ENCODE measurements around the gene URM1. TPM values are rescaled to one million over a fixed set of nuclear protein-coding genes. Genes with fewer than 3 reads are reported as not detected.

URM1 gene
- total RNA-seq, 2 donors from 2014 or later = 25.3 to 71.8 TPM

- no peaks in the 10 kb centered on the region for H3K9me3 ChIP-seq
- H3K36me3 ChIP-seq = peaks cover 9% of the 10 kb centered on the region
- no peak overlapping the region for H3K27ac ChIP-seq
- peaks cover 0 to 8% of the 10 kb centered on the region in 2 donors for H3K4me1 ChIP-seq (ENCODE audit: control insufficient read depth in 1 of 2, low read depth in 2 of 2)
- no peak for DNase-seq (ENCODE audit: low spot score)
- no peak for TF ChIP-seq CTCF (IDR thresholded peaks at IDR 0.05)
- ATAC-seq (ENCODE audit: insufficient number of reproducible peaks, low FRiP score, low read depth) = no peak
- H3K27me3 ChIP-seq (replicated peaks; ENCODE audit: insufficient read depth) = no peaks in the 10 kb centered on the region
- H3K4me3 ChIP-seq = no peak overlapping the region
Observed at GRCh38 chr9:128435611-128436010, 64.4 kb downstream of the URM1 start.

- Histone ChIP-seq H3K9me3 (no peaks in the 10 kb centered on the region), H3K36me3 (no peaks in the 10 kb centered on the region), H3K4me1 (ENCODE audit: control insufficient read depth in 1 of 2, low read depth in 2 of 2) (peaks cover 0 to 8% of the 10 kb centered on the region in 2 donors), H3K27ac (no peak overlapping the region), H3K4me3 (no peak overlapping the region), H3K27me3 (replicated peaks; ENCODE audit: insufficient read depth) (no peaks in the 10 kb centered on the region)
- DNase-seq (ENCODE audit: low spot score) (peak; percentile 30), ATAC-seq (ENCODE audit: insufficient number of reproducible peaks, low FRiP score, low read depth) (peak; percentile 59)
- TF ChIP-seq CTCF (IDR thresholded peaks at IDR 0.05) = peak; percentile 97
Observed at GRCh38 chr9:128438343-128439109, 67.4 kb downstream of the URM1 start.

- Histone ChIP-seq H3K4me3 (no peak overlapping the region), H3K36me3 (no peaks in the 10 kb centered on the region), H3K27ac (no peak overlapping the region), H3K9me3 (no peaks in the 10 kb centered on the region), H3K4me1 (ENCODE audit: control insufficient read depth in 1 of 2, low read depth in 2 of 2) (peaks cover 0 to 8% of the 10 kb centered on the region in 2 donors), H3K27me3 (replicated peaks; ENCODE audit: insufficient read depth) (no peaks in the 10 kb centered on the region)
- ATAC-seq (ENCODE audit: insufficient number of reproducible peaks, low FRiP score, low read depth) (no peak), DNase-seq (ENCODE audit: low spot score) (no peak)
- TF ChIP-seq CTCF (IDR thresholded peaks at IDR 0.05) = no peak
Observed at GRCh38 chr9:128439273-128439672, 68.1 kb downstream of the URM1 start.

Other genes starting within 250 kb of the URM1 start
- 10 to 100 TPM; 57.9 to 66.0 TPM for gene PTGES2, start 243.6 kb upstream of the URM1 start, total RNA-seq
- not detected for gene LCN2, start 221.9 kb upstream of the URM1 start, total RNA-seq
- gene BBLN, start 211.1 kb upstream of the URM1 start, total RNA-seq = 100 to 1,000 TPM; 208 to 329 TPM
- 10 to 100 TPM; 68.0 to 86.0 TPM for gene CIZ1, start 179.8 kb upstream of the URM1 start, total RNA-seq
- gene DNM1, start 168.0 kb upstream of the URM1 start, total RNA-seq = 1 to 10 TPM; 7.2 to 9.7 TPM
- gene GOLGA2, start 95.4 kb upstream of the URM1 start, total RNA-seq = 100 to 1,000 TPM; 115 to 141 TPM
- 10 to 100 TPM; 12.0 to 26.8 TPM for gene SWI5, start 95.1 kb upstream of the URM1 start, total RNA-seq
- 1 to 10 TPM; 7.4 to 8.4 TPM for gene TRUB2, start 48.9 kb upstream of the URM1 start, total RNA-seq
- 10 to 100 TPM; 28.7 to 40.1 TPM for gene COQ4, start 48.5 kb upstream of the URM1 start, total RNA-seq
- 10 to 100 TPM; 20.9 to 36.8 TPM for gene SLC27A4, start 30.8 kb upstream of the URM1 start, total RNA-seq
- 100 to 1,000 TPM in 1 of 2 donors, 10 to 100 TPM in 1; 51.8 to 120 TPM for gene CERCAM, start 49.5 kb downstream of the URM1 start, total RNA-seq
- 10 to 100 TPM; 22.5 to 36.5 TPM for gene ODF2, start 84.6 kb downstream of the URM1 start, total RNA-seq
- 10 to 100 TPM; 15.6 to 21.7 TPM for gene GLE1, start 133.3 kb downstream of the URM1 start, total RNA-seq
- 100 to 1,000 TPM; 324 to 348 TPM for gene SPTAN1, start 181.2 kb downstream of the URM1 start, total RNA-seq